Stimulated activated CD8-positive, alpha-beta memory T cell treated with anti-CD3 and anti-CD28 coated beads, Interleukin-4, amount 100 ng/mL, for 24 hours (primary cell): ENCODE measurements around the gene NOL7.

Experiments
- DNase-seq: peaks from one replicate; pipeline ENCODE4 v3.0.0-alpha.2; 2020; ENCODE audit warnings: low read depth

The NOL7 gene

GRCh38 chr6:13654496-13654895 lies 39.4 kb downstream of the NOL7 start:
- DNase-seq, result no peak

DNA sequence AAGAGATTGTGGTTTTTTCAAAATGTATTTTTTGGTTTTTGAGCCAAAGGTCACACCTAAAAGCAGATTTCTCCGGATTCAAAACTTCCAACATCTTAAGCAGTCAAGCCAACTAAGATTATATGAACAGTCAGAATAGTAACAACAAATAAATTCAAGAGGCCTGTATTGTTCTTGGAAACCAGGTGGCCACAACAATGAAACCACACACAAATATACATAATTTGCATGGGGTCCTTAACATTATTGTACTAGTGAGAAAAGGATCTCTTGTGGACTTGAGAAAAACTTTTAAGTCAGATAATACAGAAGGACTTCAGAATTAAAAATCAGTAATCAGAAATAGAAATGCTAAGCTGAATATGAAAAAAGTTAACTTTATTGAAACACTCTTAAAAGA lies 40.6 kb downstream of the NOL7 start:
- DNase-seq, result no peak

DNA sequence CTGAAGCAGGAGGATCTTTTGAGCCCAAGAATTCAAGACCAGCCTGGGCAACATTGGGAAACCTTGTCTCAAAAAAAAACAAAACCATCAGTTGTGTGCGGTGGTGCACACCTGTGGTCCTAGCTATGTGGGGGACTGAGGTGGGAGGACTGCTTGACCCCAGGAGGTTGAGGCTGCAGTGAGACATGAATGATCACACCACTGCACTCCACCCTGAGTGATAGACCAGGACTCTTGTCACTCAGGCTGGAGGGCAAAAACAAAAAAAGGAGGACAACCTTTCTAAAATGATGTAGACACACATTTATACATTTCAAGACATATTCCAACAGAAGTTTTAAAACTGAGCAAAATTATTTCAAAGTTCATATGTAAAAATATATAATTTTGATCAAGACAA lies 45.1 kb downstream of the NOL7 start:
- DNase-seq, result no peak

DNA sequence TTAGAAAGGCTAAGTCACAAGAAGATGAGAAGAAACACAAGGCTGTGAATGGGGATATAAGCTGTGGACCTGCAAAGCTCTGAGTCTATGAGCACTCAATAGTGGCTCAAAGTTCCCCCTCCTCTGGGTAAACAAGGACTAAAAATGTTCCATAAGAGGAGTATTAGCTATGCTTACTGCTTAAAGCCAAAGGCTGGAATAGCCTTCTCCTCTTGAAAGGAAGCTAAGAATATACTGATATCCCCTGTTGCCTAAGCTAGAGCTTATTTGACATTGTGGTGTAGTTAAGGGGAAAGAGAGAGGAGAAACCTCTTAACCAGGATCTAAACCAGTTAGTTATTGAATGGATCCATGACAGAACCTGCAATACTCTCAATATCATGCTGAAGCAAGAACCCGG lies 45.8 kb downstream of the NOL7 start:
- DNase-seq, result no peak

GRCh38 chr6:13661647-13662046 lies 46.5 kb downstream of the NOL7 start:
- no peak for DNase-seq

GRCh38 chr6:13662651-13663334 lies 47.7 kb downstream of the NOL7 start:
- DNase-seq, result no peak

DNA sequence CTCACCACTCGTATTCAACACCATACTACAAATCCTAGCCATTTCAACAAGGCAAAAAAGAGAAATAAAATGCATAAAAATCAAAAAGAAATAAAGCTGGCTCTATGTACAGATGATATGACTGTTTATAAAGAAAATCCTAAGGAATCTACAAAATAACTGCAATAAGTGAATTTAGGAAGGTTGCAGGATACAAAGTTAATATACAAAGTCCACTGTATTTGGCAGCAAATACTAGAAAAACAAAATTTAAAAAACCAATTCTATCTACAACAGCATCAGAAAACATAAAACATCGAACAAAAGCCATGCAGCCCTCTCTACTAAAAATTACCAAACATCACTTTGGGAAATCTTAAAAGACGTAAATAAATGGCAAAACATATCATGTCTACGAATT lies 48.9 kb downstream of the NOL7 start:
- DNase-seq, result no peak

DNA sequence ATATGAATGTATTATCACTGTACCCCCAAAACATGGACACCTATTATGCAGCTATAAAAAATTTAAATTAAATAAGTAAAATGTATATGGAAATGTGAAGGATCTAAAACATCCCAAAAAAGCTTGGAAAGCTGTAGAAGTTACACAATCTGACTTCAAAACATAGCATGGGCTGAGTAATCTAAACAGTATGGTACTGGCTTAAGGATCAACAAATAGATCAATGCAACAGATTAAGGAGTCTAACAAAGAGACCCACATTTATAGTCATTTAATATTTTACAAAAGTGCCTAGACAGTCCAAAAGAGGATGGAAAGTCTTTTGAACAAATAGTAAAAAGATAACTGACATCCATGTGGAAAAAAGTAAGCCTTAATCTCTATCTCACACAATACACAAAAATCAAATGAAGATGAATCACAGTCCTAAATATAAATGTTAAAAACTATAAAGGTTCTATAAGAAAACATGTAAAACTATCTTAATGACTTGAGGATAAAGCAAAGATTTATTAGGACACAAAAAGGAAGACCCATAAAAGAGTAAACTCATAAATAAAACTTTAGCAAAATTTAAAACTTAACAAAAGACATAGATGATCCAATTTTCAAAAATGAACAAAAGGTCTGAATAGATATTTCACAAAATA lies 49.7 kb downstream of the NOL7 start:
- DNase-seq, result no peak

DNA sequence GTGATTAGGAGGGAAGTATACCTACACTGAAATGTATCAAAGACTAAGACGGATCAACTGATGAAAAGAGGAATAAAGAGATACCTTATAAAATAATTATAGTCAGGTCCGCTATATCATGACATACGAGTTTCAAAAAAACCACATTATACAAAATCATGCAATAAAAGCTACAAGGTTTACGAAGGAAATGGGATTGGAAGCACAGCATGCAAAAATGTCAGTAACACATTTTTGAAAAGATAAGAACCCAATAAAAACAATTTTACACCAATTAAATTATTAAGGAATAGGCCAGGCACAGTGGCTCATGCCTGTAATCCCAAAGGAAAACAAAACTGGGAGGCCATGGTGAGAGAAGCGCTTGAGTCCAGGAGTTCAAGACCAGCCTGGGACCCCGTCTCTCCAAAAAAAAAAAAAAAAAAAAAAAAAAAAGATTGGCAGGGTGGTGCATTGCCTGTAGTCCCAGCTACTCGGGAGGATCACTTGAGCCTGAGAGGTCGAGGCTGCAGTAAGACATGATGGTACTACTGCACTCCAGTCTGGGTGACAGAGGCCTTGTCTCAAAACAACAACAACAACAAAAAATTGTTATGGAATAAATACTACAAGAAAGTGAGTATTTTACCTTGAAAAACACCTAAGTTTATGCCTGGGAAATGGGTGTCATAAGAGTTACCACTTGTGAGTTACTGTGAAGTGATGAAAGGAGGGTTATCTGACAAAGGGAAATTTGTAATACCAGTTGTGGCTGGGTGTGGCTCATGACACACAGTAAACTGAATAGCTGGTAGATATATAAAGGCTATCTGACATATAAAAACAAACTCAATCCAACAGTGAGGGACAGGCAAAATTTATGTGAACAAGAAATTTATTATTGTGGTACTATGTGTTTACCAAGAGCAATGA lies 51.3 kb downstream of the NOL7 start:
- no peak for DNase-seq

GRCh38 chr6:13667655-13668054 lies 52.5 kb downstream of the NOL7 start:
- DNase-seq, result no peak

GRCh38 chr6:13668291-13668928 lies 53.3 kb downstream of the NOL7 start:
- no peak for DNase-seq

- DNase-seq, result no peak
Observed at GRCh38 chr6:13669476-13669875, 54.3 kb downstream of the NOL7 start.
